GM19324 (cell line): ENCODE data around the gene SUMO3.

ENCODE experiments used
- ATAC-seq: cut with Tn5 transposase; IDR thresholded peaks from one replicate; pipeline ENCODE4 v1.9.1; 2021; ENCODE audit warnings: mild to moderate bottlenecking, moderate library complexity; ENCODE audit not compliant: unreplicated experiment, low FRiP score

Gene SUMO3

DNA sequence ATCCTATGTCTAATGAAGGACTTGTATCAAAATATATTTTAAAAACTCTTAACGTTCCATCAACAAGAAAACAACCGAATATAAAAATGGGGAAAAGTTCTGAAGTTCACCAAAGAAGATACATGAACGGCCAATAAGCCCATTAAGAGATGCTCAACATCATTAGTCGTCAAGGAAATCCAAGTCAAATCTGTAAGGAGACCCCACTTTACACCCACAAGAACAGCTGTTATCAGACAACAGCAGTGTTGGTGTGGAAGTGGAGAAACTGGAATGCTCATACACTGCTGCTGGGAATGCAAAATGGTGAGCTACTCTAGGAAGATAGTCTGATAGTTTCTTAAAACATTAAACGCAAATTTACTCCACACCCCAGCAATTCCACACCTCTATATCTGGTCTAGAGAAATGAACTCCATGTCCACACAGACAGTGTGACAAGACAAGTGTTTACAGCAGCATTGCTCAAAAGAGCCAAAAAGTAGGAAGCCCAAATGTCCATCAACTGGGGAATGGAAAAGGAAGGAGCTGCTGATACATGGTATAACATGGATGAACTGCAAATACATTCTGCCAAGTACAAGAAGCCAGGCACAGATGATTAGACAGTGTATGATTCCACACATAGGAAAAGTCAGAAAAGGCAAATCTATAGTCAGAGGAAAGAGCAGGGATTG is 34.7 kb downstream of the SUMO3 start:
- no peak for ATAC-seq

- no peak for ATAC-seq
These were observed 36.9 kb downstream of the SUMO3 start for GRCh38 chr21:44780767-44781459.

GRCh38 chr21:44780137-44780502 is 37.7 kb downstream of the SUMO3 start:
- no peak for ATAC-seq

DNA sequence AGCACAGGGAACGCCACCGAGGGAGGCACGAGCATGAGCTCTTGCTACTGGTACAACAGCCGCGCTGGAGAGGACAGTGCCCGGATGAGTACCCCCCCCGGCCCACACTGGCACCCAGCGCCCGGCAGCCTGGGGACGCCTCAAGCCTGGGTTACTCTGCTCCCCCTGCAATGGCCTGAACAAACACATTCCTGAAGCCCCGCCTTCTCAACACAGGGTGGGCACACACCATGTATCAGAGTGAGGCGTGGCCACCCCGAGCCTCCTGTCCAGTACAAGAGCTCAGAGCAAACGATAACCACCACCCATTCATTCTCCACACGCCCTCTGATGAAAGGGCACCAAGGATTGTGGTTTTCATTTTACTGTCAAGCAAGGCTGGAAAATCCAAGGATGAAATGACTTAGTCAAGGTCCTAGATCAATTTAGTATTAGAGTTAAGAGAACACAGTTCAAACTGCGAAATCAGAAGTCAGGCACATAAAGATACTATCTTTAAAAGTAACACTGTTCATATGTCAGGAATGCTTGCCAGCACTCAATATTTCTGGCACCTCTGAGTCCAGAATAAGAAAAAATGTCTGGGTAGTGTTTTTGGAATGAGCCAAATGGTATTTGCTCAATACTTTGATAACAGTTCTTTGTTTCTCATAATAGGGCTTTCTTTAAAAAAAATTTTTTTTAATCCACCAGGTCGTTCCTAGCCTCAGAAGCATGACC is 38.3 kb downstream of the SUMO3 start:
- no peak for ATAC-seq

DNA sequence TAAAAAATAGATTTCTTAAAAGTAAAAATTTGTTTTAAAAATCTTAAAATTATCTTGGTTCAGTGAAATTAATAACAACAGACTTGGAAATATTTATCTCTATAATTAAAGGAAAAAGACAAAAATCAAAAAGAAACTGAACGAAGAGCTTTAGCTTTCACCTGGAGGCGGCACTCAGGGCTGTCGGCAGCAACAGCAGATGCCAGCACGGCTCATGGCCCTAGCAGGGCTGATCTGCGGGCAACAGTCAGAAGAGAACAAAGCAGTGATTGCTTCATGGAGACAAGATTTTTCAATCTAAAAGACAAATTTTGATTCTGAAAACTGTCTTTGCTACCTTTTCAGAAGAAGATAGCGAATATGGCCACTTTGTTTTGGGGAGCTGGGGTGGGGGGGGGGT is 38.9 kb downstream of the SUMO3 start:
- no peak for ATAC-seq

- ATAC-seq = no peak
These were observed 39.4 kb downstream of the SUMO3 start for GRCh38 chr21:44778499-44778911.

DNA sequence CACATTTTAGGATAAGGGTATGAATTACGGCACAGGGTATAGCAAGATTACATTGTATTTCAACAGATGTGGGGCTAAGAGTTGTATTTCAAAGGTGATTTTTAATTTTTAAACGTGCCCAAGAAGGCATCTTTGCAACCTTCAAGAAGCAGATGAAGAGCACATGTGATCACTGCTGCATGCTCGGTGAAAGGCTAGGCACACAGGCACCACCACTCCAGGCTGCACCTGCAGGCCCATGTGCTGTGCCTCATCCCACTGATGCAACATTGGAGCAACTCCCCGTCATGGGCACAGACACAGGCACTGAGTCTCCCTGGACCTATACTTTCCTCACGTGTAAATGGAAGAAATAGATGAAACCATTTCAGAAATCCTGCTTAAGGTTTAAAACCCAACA is 39.8 kb downstream of the SUMO3 start:
- ATAC-seq = no peak

DNA sequence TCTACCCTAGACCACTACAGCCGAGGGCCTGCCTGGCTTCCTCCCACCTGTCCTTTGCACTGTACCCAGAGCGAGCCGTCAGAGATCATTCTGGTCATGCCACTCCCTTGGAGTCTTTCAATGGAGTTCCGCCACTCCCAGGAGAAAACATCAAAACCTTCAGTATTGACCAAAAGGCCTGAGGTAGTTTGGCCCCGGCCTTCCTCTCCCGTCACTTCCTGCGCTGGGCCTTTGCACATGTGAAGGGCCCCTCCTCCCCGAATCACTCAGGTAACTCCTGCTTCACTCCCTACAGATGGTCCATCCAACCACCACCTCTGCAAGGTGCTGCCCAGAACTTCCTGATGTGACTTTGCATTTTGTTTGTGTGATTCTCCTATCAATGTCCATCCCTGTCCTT is 42.9 kb downstream of the SUMO3 start:
- no peak for ATAC-seq

DNA sequence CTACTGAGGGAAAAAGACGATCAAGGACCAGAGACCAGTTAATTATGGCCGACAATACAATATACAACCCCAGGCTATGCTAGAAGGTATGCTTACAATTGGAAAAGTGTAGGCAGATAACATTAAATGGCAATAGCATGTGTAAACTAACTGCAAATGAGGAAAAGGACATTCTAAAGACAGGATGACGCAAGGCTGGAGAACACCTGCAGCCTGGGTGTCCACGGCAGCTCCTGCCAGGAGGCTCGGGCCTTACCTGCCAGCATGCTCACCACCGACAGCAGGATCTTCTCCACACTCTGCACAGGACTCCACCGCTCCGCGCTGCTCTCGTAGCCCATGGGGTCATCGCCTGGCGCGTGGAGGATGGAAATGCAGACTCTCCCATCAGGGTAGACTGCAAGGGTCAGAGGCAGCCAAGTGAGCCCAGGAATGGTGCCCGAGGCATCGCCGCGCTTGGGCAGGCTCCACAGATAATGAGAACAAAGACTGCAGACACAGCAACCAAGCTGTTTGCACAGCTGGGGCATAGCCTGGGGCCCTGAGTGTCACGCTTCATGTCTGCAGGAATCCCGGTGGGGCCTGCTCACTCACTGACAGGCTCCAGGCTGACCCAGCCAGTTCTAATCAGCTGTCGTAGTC is 44.5 kb downstream of the SUMO3 start:
- no peak for ATAC-seq

DNA sequence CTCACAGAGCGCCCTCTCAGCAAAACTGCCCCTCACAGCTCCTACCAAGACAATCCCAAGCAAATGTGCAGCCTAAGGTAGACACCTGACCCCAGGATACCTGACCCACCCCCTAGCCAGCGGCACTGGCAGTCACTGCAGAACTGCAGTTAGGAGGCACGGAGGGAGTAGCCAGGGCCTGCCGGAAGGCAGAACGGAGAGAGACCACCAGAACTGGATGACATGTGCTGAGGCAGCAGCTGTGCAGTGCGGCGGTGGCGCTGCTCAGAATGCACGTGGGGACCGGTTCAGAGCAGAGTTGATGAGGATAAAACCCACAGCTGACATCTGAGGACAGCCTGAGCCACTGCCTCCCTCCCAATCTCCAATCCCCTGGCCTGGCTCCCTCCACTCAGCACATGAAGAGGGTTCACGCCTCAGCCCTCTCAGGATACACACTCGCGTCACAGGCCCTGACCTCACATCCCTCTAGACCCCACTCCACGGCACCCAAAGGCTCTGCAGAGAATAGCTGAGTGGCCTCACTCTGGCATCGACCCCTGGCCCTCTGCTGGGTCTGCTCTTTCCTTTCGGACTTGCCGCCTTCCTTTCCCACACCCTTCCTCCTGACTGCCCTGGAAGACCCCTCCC is 45.9 kb downstream of the SUMO3 start:
- no peak for ATAC-seq

- no peak for ATAC-seq
These were observed 49.7 kb downstream of the SUMO3 start for GRCh38 chr21:44767834-44768831.

GRCh38 chr21:44766818-44767354 is 51.0 kb downstream of the SUMO3 start:
- ATAC-seq = no peak

- no peak for ATAC-seq
These were observed 51.6 kb downstream of the SUMO3 start for GRCh38 chr21:44766014-44766817.

DNA sequence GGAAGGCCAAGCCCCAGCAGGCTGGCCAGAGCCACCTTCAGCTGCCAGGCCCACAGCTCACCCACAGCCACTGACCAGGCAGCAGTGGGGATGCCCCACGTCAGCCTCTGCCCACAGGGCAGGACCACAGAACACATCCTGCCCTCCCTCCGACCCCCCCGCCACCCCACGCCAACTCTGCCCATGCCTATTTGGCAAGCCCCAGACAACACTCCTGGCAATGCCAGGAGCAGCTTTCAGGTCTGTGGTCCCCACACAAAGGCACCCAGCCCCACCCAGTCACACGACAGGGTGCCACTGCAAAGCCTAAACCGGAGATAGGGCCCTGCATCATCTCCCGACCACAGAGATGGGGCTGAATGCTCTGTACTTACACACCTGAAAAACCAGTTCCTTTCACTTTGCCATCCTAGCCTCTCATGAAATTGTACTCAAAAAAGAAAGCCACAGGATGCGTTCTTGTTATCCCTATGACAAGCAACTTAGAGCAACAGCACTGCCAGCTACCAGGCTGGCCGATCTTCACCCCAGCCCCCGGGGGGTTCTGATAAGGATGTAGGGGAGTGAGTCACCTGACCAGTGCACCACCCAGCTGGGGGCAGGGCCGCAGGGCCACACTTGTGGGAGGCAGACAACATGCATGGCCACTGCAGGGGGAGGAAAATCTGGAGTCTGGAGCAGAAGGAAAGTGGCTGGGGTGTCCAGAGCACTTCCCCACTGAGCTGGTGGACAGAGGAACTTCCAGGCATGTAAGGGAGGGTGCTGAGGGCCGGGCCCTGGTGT is 52.4 kb downstream of the SUMO3 start:
- ATAC-seq = no peak

DNA sequence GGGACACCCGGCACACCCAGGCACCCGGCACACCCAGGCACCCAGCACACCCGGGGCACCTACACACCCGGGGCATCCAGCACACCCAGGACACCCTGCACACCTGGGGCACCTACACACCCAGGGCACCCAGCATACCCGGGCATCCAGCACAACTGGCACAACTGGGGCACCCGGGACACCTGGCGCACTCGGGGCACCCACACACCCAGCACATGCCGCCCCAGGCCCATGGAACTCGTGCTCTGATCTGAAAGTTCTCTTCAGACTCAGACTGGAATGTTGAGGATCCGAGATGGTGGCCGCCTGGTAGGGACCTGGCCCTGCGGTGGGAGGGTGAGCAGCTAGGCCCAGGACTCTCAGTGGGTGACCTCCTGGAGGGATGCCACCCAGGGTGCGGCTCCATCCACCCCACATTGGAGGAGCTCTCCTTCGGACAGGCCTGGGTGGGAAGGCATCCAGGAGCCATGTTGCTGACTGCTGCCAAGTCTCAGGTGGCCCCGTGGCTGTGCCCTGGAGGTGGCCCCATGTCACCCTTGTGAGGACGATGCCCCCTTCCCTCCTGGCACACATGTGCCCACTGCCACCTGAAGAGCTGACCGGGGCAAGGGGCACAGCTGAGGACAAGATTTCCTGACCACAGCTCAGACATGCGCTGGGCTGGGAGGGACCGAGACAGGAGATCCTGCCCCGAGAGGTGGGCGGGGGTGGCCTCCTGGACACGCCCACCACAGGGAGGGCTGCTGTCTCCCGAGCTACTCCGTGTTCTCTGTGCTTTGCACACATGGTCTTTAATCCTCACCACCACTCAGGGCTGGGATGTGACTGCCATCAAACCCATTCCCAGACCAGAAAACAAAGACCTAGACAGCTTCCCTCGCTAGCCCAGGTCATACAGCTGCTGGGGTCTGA is 53.3 kb downstream of the SUMO3 start:
- no peak for ATAC-seq

- no peak for ATAC-seq
These were observed 54.2 kb downstream of the SUMO3 start for GRCh38 chr21:44763451-44764318.
